Measurements from ENCODE around the gene TRMT1. TPM values are rescaled to one million over a fixed set of nuclear protein-coding genes. Genes with fewer than 3 reads are reported as not detected.

TRMT1 gene
- total and polyA plus RNA-seq, 5 donors from 2014 or later, result 16.0 to 57.6 (median 21.2) TPM

DNA sequence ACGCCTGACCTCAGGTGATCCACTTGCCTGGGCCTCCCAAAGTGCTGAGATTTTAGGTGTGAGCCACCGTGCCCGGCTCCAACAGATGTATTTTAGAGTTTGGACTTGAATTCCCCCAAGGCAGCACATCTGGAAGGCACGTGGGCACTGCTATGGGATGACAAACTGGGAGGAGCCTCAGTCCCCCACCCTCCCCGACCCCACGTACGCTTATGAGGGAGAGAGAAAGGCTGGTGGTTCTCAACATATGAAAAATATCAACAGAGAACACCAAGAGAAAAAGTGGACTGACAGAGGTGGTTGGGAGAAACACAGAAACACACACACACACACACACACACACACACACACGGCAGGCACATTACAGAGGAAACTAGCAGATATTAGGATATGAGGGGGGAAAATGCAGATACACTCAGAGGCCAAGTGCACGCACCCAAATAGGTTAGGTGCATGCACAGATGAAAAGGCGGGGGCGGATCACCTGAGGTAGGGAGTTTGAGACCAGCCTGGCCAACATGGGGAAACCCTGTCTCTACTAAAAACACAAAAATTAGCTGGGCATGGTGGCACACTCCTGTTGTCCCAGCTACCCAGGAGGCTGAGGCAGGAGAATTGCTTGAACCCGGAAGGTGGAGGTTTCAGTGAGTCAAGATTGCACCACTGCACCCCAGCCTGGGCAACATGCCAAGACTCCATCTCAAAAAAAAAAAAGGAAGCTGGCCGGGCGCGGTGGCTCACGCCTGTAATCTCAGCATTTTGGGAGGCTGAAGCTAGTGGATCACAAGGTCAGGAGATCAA is 30.4 kb upstream of the TRMT1 start:
- Histone ChIP-seq H3K9me3 (ENCODE audit: control insufficient read depth in 2 of 2, low read length in 2 of 2) (no peaks in the 10 kb centered on the region), H3K27me3 (ENCODE audit: control insufficient read depth, insufficient read depth, low read length) (no peaks in the 10 kb centered on the region), H3K4me3 (ENCODE audit: low read depth, low read length) (no peak overlapping the region), H3K4me1 (ENCODE audit: control insufficient read depth, insufficient read depth, low read length, poor library complexity, severe bottlenecking) (peaks cover 27% of the 10 kb centered on the region), H3K36me3 (ENCODE audit: control insufficient read depth, insufficient read depth, low read length) (peaks cover 14% of the 10 kb centered on the region), H3K27ac (ENCODE audit: insufficient read depth, low read length, poor library complexity, severe bottlenecking) (no peak overlapping the region)
- peaks cover 2% of the 10 kb centered on the region for H3K36me3 Mint-ChIP-seq
- peak overlapping the region in 3 of 4 donors; percentile 28 to 86 (median 56) for H3K4me3 Mint-ChIP-seq
- DNase-seq (no peak), ATAC-seq (ENCODE audit: low read depth in 2 of 2) (no peak)
- no peaks in the 10 kb centered on the region for H3K27me3 Mint-ChIP-seq
- H3K27ac Mint-ChIP-seq, result no peak overlapping the region
- H3K9me3 Mint-ChIP-seq, result no peaks in the 10 kb centered on the region
- H3K4me1 Mint-ChIP-seq, result peaks cover 0 to 30% (median 10%) of the 10 kb centered on the region in 4 donors

DNA sequence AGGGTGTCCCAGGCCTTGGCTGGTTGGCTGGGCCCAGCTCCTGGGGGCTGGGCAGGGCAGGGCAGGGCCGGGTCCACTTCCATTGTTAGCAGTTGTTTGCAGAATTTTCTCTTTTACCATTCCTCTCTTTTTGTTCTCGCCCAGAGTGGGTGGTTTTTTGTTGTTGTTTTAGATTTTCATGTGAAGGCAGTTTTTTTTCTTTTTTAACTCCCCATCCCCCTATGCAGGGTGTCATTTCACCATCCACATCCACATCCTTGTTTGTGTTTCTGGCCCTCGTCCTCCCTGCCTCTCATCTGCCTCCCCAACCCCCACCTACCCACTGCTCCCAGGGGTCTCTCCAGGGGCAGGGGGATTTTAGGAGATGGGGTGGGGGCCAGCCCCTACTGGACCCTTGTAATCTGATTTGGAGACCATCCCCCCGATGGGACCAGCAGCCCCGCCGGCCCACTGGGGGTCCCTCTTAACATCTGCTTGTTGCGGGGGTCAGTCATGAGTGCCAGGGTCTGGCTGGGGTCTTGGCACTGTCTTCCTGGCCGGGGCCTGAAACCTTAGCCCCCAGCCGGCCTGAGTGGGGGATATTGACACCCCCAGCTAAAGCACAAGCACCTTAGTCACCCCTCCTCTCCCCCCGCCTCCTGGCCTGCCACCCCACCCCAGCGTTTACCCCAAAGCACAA is 23.2 kb upstream of the TRMT1 start:
- no peaks in the 10 kb centered on the region for H3K4me1 ChIP-seq (ENCODE audit: control insufficient read depth, insufficient read depth, low read length, poor library complexity, severe bottlenecking)
- DNase-seq (no peak), ATAC-seq (ENCODE audit: low read depth in 2 of 2) (no peak)
- Mint-ChIP-seq H3K9me3 (no peaks in the 10 kb centered on the region), H3K4me1 (no peaks in the 10 kb centered on the region), H3K36me3 (peaks cover 12% of the 10 kb centered on the region), H3K27me3 (no peaks in the 10 kb centered on the region), H3K4me3 (peak overlapping the region in 1 of 4 donors; percentile 38), H3K27ac (no peak overlapping the region)
- H3K4me3 ChIP-seq (ENCODE audit: low read depth, low read length), result no peak overlapping the region
- no peaks in the 10 kb centered on the region for H3K9me3 ChIP-seq (ENCODE audit: control insufficient read depth in 2 of 2, low read length in 2 of 2)
- H3K27ac ChIP-seq (ENCODE audit: insufficient read depth, low read length, poor library complexity, severe bottlenecking), result no peak overlapping the region
- H3K27me3 ChIP-seq (ENCODE audit: control insufficient read depth, insufficient read depth, low read length), result no peaks in the 10 kb centered on the region
- H3K36me3 ChIP-seq (ENCODE audit: control insufficient read depth, insufficient read depth, low read length), result peaks cover 33% of the 10 kb centered on the region

DNA sequence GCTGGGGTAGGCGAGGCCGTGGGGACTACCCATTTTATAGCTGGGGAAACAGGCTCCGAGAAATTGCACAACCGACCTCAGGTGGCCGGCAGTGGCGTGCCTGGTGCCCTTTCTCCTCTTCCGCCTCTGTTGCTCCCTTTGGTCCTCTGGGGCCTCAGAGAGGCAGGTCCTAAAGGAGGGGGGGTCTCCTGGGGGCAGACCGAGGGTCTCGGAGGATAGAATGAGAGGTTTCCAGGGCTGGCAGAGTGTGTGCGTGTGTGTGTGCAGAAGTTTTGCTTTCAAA is 22.3 kb upstream of the TRMT1 start:
- H3K4me1 ChIP-seq (ENCODE audit: control insufficient read depth, insufficient read depth, low read length, poor library complexity, severe bottlenecking), result no peaks in the 10 kb centered on the region
- H3K27ac Mint-ChIP-seq, result no peak overlapping the region

DNA sequence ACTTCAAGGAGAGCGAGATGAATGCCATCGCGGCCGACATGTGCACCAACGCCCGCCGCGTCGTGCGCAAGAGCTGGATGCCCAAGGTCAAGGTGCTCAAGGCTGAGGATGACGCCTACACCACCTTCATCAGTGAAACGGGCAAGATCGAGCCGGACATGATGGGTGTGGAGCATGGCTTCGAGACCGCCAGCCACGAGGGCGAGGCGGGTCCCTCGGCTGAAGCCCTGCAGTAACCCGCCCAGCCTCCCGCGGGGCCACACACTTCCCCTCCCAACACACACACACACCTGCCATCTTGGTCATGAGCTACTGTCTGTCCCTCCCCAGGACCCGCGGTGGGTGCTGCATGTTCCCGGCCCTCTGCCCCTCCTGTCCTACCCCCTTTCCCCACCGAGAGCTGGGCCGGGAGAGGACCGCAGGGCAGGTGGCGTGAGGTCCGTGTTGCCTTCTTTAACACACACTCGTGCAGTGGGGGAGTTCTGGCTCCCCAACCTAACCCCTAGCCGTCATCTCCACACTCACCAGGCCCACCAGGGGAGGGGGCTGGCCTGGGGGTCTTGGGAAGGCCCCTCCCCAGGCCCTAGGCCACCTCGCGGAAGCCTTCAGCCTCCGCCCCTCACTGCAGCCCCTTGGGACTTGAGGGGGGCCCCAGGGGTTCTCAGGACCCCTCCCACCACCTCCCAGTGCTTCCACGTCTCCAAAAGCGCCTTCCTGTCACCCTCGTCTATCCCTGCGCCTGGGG is 21.8 kb upstream of the TRMT1 start:
- peaks cover 0 to 4% (median 4%) of the 10 kb centered on the region in 4 donors for H3K4me1 Mint-ChIP-seq
- peaks cover 2% of the 10 kb centered on the region for H3K4me1 ChIP-seq (ENCODE audit: control insufficient read depth, insufficient read depth, low read length, poor library complexity, severe bottlenecking)
- H3K27ac Mint-ChIP-seq, result no peak overlapping the region
- no peaks in the 10 kb centered on the region for H3K27me3 ChIP-seq (ENCODE audit: control insufficient read depth, insufficient read depth, low read length)
- no peak overlapping the region for H3K4me3 ChIP-seq (ENCODE audit: low read depth, low read length)
- H3K27me3 Mint-ChIP-seq, result no peaks in the 10 kb centered on the region
- DNase-seq (no peak), ATAC-seq (ENCODE audit: low read depth in 2 of 2) (no peak)
- no peak overlapping the region for H3K27ac ChIP-seq (ENCODE audit: insufficient read depth, low read length, poor library complexity, severe bottlenecking)
- no peaks in the 10 kb centered on the region for H3K9me3 ChIP-seq (ENCODE audit: control insufficient read depth in 2 of 2, low read length in 2 of 2)
- H3K4me3 Mint-ChIP-seq, result no peak overlapping the region
- H3K36me3 Mint-ChIP-seq, result peaks cover 12% of the 10 kb centered on the region
- peaks cover 24% of the 10 kb centered on the region for H3K36me3 ChIP-seq (ENCODE audit: control insufficient read depth, insufficient read depth, low read length)
- no peaks in the 10 kb centered on the region for H3K9me3 Mint-ChIP-seq

More for the DNA sequence above, 22.3 kb upstream of the TRMT1 start:
- H3K4me1 Mint-ChIP-seq, result no peaks in the 10 kb centered on the region
- ATAC-seq (ENCODE audit: low read depth in 2 of 2), result no peak
- Histone ChIP-seq H3K9me3 (ENCODE audit: control insufficient read depth in 2 of 2, low read length in 2 of 2) (no peaks in the 10 kb centered on the region), H3K27ac (ENCODE audit: insufficient read depth, low read length, poor library complexity, severe bottlenecking) (no peak overlapping the region), H3K4me3 (ENCODE audit: low read depth, low read length) (no peak overlapping the region), H3K36me3 (ENCODE audit: control insufficient read depth, insufficient read depth, low read length) (peaks cover 24% of the 10 kb centered on the region), H3K27me3 (ENCODE audit: control insufficient read depth, insufficient read depth, low read length) (no peaks in the 10 kb centered on the region)
- no peak overlapping the region for H3K4me3 Mint-ChIP-seq
- no peak for DNase-seq
- peaks cover 12% of the 10 kb centered on the region for H3K36me3 Mint-ChIP-seq
- no peaks in the 10 kb centered on the region for H3K9me3 Mint-ChIP-seq
- H3K27me3 Mint-ChIP-seq, result no peaks in the 10 kb centered on the region

DNA sequence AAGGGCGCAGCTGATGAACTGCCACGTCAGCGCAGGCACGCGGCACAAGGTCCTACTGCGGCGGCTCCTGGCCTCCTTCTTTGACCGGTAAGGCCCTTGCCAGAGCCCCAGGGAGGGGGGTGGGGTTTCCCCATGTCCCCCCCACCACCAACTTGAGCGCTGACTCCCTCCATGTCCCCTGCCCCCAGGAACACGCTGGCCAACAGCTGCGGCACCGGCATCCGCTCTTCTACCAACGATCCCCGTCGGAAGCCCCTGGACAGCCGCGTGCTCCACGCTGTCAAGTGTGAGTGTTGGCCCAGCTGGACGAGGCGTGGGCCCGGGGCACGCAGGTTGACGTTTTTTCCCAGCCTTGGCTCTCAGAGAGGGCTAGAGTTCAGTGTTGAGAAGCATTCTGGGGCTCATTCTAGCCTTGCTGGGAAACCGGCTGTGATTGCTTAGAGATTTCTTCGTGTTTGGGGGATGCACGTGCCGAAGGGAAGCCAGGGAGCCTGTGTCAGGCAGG is 20.8 kb upstream of the TRMT1 start:
- no peaks in the 10 kb centered on the region for H3K9me3 Mint-ChIP-seq
- H3K27me3 Mint-ChIP-seq, result no peaks in the 10 kb centered on the region
- Histone ChIP-seq H3K9me3 (ENCODE audit: control insufficient read depth in 2 of 2, low read length in 2 of 2) (no peaks in the 10 kb centered on the region), H3K27me3 (ENCODE audit: control insufficient read depth, insufficient read depth, low read length) (no peaks in the 10 kb centered on the region), H3K4me1 (ENCODE audit: control insufficient read depth, insufficient read depth, low read length, poor library complexity, severe bottlenecking) (peaks cover 12% of the 10 kb centered on the region), H3K36me3 (ENCODE audit: control insufficient read depth, insufficient read depth, low read length) (peaks cover 24% of the 10 kb centered on the region), H3K4me3 (ENCODE audit: low read depth, low read length) (no peak overlapping the region), H3K27ac (ENCODE audit: insufficient read depth, low read length, poor library complexity, severe bottlenecking) (no peak overlapping the region)
- DNase-seq (no peak), ATAC-seq (ENCODE audit: low read depth in 2 of 2) (no peak)
- H3K4me3 Mint-ChIP-seq, result no peak overlapping the region
- peaks cover 12% of the 10 kb centered on the region for H3K36me3 Mint-ChIP-seq
- H3K4me1 Mint-ChIP-seq, result peaks cover 5 to 14% (median 13%) of the 10 kb centered on the region in 4 donors
- H3K27ac Mint-ChIP-seq, result no peak overlapping the region

DNA sequence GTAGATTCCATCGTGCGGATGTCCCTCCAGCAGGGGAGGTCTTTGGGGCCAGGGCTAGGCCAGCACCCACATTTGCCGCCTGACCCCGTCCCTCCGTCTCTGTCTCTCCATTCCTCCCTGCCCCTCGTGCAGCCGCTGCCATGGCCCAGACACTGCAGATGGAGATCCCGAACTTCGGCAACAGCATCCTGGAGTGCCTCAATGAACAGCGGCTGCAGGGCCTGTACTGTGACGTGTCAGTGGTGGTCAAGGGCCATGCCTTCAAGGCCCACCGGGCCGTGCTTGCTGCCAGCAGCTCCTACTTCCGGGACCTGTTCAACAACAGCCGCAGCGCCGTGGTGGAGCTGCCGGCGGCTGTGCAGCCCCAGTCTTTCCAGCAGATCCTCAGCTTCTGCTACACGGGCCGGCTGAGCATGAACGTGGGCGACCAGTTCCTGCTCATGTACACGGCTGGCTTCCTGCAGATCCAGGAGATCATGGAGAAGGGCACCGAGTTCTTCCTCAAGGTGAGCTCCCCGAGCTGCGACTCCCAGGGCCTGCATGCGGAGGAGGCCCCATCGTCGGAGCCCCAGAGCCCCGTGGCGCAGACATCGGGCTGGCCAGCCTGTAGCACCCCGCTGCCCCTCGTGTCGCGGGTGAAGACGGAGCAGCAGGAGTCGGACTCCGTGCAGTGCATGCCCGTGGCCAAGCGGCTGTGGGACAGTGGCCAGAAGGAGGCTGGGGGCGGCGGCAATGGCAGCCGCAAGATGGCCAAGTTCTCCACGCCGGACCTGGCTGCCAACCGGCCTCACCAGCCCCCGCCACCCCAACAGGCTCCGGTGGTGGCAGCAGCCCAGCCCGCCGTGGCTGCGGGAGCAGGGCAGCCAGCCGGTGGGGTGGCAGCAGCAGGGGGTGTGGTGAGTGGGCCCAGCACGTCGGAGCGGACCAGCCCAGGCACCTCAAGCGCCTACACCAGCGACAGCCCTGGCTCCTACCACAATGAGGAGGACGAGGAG is 18.8 kb upstream of the TRMT1 start:
- no peak for ATAC-seq (ENCODE audit: low read depth in 2 of 2)
- H3K27me3 Mint-ChIP-seq, result no peaks in the 10 kb centered on the region
- no peaks in the 10 kb centered on the region for H3K9me3 ChIP-seq (ENCODE audit: control insufficient read depth in 2 of 2, low read length in 2 of 2)
- H3K9me3 Mint-ChIP-seq, result no peaks in the 10 kb centered on the region
- no peak for DNase-seq
- no peak overlapping the region for H3K4me3 Mint-ChIP-seq
- peaks cover 20% of the 10 kb centered on the region for H3K4me1 ChIP-seq (ENCODE audit: control insufficient read depth, insufficient read depth, low read length, poor library complexity, severe bottlenecking)
- H3K27ac Mint-ChIP-seq, result no peak overlapping the region
- H3K36me3 ChIP-seq (ENCODE audit: control insufficient read depth, insufficient read depth, low read length), result peaks cover 24% of the 10 kb centered on the region
- H3K27ac ChIP-seq (ENCODE audit: insufficient read depth, low read length, poor library complexity, severe bottlenecking), result no peak overlapping the region
- H3K36me3 Mint-ChIP-seq, result peaks cover 8% of the 10 kb centered on the region
- peaks cover 6 to 24% (median 17%) of the 10 kb centered on the region in 4 donors for H3K4me1 Mint-ChIP-seq
- H3K4me3 ChIP-seq (ENCODE audit: low read depth, low read length), result no peak overlapping the region
- H3K27me3 ChIP-seq (ENCODE audit: control insufficient read depth, insufficient read depth, low read length), result no peaks in the 10 kb centered on the region

DNA sequence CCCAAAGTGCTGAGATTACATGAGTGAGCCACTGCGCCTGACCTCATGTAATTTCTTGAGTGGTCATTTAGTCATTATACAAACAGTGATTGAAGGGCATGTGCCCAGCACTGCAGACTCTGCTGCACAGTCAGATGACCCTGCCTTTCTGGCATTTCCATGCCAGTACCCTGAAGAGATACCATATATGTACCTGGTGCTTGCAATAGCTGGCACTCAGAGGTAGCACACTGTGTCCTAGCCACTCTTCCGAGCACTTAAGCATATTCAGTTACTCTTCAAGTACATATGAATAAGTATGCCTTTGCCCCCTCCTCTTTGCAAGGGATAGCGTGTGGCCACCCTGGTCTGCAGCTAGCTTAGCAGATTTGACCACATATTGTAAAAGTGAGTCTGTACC is 18.1 kb upstream of the TRMT1 start:
- no peaks in the 10 kb centered on the region for H3K27me3 Mint-ChIP-seq
- peaks cover 6 to 24% (median 17%) of the 10 kb centered on the region in 4 donors for H3K4me1 Mint-ChIP-seq
- Histone ChIP-seq H3K4me1 (ENCODE audit: control insufficient read depth, insufficient read depth, low read length, poor library complexity, severe bottlenecking) (peaks cover 20% of the 10 kb centered on the region), H3K9me3 (ENCODE audit: control insufficient read depth in 2 of 2, low read length in 2 of 2) (no peaks in the 10 kb centered on the region), H3K27me3 (ENCODE audit: control insufficient read depth, insufficient read depth, low read length) (no peaks in the 10 kb centered on the region), H3K36me3 (ENCODE audit: control insufficient read depth, insufficient read depth, low read length) (peaks cover 24% of the 10 kb centered on the region), H3K4me3 (ENCODE audit: low read depth, low read length) (no peak overlapping the region), H3K27ac (ENCODE audit: insufficient read depth, low read length, poor library complexity, severe bottlenecking) (no peak overlapping the region)
- ATAC-seq (ENCODE audit: low read depth in 2 of 2) (no peak), DNase-seq (no peak)
- H3K4me3 Mint-ChIP-seq, result no peak overlapping the region
- H3K9me3 Mint-ChIP-seq, result no peaks in the 10 kb centered on the region
- peak overlapping the region in 1 of 3 donors; percentile 60 for H3K27ac Mint-ChIP-seq
- peaks cover 8% of the 10 kb centered on the region for H3K36me3 Mint-ChIP-seq
